HG03432 (cell line): Measurements from ENCODE around the gene DZIP1L.
"Not testable (repeated sequence)": the region's sequence is repeated elsewhere in the genome, so short reads cannot be mapped to it uniquely, and the experiment has no call there.

Source experiments
- ATAC-seq: cut with Tn5 transposase; IDR thresholded peaks from one replicate; pipeline ENCODE4 v1.9.1; 2021; ENCODE audit warnings: mild to moderate bottlenecking, moderate library complexity; ENCODE audit not compliant: unreplicated experiment

DZIP1L gene

DNA sequence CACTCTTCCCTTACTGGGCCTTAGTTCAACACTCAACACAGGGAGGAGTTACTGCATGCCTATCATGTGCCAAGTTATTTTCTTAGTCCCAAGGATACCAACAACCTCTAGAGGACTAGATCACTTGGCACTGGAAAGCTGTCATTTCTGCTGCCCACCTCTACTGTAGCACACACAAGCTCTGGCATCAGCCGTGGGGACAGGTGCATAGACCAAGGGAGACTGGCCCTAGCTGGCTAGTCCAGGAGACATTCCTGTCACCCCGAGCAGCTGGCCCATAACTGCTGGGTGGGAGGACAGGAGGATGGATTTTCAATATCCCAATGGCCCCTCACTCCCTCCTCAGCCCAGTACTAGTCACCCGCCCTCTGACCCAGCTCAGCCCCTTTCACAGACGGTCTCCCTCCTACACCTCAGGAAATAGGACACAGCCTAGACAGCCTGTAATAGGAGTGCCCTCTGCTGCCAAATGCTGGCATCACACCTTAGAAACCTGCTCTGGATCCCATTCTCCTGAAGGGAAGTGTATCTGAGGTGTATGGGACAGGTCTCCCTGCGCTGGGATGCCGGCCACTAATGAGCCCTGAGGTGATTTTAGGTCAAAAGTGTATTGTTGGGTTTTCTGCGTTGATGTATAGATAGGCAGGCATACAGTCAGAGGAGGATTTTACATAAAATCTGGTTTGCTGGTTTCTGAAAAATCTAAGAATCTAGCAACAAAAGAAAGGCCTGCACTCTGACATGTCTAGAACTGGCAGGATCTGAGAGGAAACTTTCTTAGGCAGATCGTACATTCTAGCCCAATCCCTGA lies 3.4 kb upstream of the DZIP1L start:
- peak; percentile 73 for ATAC-seq

DNA sequence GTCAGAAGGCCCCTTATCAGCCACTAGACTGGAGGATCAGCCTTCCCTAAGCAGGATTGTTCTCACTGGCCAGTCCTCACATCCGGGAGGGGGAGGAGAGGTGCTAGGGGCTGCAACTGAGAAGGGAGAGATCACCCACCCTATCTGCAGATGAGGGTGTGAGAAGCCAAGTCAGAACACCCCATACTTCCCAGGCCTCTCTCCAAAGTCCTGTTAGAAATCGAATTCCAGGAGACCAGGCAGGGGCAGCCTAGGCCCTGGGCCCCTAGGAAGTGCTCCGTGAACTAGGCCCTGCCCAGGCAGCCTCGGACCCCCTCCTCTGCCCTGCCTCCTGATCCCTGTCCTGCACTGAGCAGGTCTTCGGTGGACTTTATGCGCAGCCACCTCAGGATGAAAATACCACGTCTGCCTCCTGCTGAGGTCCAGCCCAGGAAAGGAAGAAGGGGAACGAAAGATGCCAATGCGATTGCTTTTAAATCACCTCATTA lies 933 bp downstream of the DZIP1L start:
- ATAC-seq, result no peak

DNA sequence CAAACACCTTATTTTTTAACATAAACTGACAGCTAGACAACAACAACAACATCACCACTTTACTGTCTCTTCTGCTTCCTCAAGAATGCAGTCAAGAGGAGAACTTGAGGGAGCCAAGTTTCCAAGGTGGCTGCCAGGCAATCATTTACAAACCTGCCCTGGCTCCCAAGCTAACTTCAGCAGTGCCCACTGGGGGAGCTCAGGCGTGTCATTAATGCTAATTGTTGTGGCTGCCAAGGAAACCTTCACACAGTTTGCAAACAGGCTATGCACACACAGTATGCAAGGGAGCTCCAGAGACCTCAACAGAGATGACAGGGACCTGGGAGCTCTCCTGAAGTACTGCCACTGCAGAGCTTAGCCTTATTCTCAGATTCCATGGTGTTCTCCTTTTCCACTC lies 2.1 kb downstream of the DZIP1L start:
- no peak for ATAC-seq

DNA sequence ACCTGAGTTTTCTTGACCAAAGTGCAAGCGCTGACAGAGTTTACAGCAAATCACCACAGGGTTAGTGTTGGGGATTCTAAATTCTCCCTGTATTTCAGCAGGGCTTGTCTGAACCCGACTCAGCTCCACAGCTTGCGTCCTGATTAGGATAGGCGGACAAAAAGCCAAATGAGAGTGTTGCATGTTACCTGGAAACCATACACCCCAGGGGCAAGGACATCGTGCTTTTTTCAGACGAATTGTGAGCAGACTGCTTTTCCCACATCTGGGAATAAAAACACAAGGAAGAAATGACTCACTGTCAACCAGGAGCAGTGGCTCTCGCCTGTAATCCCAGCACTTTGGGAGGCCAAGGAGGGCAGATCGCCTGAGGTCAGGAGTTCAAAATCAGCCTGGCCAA lies 3.0 kb downstream of the DZIP1L start:
- no peak for ATAC-seq

GRCh38 chr3:138105598-138105997 lies 9.8 kb downstream of the DZIP1L start:
- no peak for ATAC-seq

- no peak for ATAC-seq
Measured at GRCh38 chr3:138103466-138103865, 11.9 kb downstream of the DZIP1L start.

GRCh38 chr3:138101351-138101940 lies 14.0 kb downstream of the DZIP1L start:
- ATAC-seq, result not testable (repeated sequence)

- no peak for ATAC-seq
Measured at GRCh38 chr3:138099417-138099816, 16.0 kb downstream of the DZIP1L start.

DNA sequence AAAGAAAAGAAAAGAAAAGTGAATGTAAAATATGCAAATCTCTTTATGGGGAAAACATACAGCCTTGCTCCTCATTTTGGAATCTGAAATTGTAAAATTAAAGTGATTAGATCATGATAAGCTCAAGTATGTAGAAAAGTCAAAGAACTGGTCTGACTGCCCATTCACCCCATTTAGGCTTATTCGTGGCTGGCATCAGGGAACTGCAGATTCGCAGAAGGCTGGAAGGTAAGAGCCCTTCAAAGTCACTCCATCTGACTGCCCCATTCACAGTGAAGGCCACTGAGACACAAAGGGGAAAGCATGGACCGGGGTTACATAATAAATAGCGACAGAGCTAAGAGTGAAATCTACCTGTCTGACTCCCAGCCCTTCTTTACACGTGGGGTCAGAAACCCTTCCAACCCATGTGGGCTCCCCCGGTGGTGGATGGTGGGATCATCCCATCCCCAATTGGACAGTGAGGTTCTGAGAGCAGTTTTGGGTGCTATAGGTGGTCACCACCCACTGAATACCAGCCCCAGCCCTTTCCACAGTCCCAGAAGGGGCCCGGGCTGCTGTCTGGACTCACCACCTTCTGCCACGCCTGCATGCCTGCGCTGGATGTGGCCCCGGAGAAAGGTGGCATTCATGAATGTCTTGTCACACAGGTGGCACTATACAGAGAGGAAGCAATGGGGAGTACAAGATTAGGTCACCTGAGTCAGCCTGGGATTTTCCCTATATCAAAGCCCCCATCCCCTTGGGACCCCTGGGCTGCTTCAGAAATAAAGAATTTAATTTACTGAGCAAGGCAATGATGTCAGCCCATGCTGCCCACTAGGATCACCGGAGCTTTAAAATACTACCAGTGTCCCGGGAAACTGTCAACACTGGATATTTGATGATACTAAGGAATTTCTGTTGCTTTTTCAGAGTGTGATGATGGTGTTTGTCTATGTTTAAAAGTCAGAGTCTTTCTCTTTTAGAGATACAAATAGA lies 17.9 kb downstream of the DZIP1L start:
- ATAC-seq, result peak; percentile 57

DNA sequence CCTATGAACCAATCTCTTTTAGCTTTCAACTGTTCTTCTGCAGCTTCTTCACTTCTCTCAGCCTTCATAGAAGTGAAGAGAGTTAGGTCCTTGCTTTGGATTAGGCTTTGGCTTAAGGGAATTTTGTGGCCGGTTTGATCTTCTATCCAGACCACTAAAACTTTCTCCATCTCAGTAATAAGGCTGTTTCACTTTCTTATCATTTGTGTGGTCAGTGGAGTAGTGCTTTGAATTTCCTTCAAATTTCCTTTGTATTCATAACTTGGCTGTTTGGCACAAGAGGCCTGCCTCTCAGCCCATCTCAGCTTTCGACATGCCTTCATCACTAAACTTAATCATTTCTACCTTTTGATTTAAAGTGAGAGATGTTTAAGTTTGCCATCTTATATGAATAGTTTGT lies 21.7 kb downstream of the DZIP1L start:
- no peak for ATAC-seq

DNA sequence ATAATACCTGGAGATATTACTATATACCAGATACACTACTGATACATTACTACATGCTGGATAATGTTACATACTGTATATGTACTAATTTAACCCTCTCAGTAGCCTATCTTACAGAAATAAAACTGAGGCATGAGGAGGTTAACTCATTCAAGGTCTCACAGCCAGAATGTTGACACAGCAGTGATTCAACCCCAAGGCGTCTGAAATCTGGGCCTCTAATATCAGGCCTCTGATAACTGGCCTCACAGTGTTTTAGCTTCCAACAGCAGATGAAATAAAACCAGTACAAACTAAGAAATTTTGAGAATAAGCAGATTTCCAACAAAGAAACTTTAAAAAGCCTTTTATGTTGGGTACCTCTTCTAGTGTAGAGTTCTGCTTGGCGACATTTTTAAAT lies 23.4 kb downstream of the DZIP1L start:
- ATAC-seq, result no peak

DNA sequence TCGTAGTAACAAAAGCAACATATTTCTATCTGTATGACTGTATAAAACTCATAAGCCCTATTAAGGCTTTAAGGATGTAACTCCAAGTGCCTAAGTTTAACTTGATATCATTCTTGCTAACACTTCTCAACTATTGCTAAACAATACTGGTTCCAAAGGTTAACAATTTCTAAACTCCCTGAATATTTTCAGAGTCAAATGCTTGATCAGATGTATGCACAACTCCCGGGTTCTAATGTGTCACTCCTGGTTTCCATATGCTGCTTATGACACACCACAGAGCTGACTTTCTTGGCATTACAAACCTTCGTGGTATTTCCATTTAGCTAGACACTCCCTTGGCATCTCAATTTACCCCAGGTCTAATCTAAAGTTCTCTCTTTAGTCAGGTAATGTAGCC lies 26.3 kb downstream of the DZIP1L start:
- ATAC-seq, result no peak

DNA sequence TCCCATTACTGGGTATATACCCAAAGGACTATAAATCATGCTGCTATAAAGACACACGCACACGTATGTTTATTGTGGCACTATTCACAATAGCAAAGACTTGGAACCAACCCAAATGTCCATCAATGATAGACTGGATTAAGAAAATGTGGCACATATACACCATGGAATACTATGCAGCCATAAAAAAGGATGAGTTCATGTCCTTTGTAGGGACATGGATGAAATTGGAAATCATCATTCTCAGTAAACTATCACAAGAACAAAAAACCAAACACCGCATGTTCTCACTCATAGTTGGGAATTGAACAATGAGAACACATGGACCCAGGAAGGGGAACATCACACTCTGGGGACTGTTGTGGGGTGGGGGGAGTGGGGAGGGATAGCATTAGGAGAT lies 29.7 kb downstream of the DZIP1L start:
- not testable (repeated sequence) for ATAC-seq

DNA sequence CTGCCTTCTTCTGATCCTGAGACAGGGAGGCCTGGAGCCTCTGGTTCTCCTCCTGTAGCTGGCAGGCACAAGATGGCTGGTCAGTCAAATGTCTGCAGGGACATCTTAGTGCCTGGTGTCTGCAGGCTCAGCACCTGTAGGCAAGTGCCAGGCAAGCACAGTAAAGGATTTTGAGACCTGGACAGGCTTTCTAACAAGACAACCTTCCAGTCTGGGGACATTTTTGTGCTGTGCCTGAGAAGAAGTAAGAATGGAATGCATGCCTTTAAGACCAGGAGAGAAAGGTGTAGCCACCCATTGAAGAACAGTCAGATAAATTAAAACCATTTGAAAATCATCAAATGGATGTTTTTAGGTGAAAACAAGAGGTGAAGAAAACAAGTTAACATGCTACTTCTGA lies 31.2 kb downstream of the DZIP1L start:
- no peak for ATAC-seq

GRCh38 chr3:138082992-138083386 lies 32.4 kb downstream of the DZIP1L start:
- ATAC-seq, result no peak

- no peak for ATAC-seq
Measured at GRCh38 chr3:138082085-138082991, 33.1 kb downstream of the DZIP1L start.

DNA sequence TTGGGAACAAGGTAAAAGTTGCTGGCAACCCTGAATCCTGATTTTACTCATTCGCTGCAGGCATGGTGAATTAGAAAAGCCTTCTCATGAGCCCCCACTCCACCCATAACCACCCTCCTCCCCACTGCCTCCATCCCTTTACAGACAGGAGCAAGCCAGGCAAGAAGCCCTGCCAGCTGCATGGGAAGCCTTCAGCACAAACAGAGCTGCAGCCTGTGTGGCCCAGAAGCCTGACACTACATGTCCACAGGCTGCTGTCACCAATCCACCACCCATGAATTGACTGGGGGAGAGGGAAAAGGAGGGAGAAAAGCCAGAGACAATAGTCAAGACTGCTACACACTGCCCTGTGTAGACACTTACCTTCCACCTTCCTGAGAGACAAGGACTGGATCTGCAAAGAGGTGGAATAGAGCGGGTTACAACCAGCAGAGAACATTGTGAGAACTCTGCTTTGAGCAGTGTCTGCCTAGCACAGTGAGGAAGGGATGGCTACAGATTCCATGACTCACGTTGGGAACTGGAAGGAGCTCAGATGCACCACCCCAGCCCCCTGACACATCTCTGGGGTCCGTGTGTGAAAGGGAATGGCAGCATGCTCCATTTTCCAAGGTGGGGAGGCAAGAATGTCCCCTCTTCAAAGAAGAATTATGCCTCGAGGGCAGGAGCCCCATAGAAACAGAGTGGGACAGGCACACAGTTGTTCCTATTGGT lies 33.9 kb downstream of the DZIP1L start:
- ATAC-seq, result no peak

DNA sequence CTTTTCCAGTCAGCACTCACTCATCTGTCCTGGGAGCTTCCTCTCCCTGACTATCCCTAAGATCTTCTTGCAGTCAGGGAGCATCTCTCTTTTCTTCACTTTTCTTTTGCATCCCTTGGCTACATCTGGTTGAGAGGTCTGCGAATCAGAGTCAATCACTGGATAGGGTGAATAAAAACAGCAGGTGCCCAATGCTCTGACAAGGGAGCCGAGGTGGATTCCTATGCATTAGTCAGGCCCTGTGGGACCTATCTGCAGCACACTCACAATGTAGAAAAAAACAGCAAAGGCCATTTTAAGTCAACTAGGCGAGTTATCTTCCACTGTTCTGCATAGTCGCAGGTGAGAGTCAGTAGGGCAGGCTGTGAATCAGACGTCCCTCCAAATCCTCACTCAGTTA lies 35.5 kb downstream of the DZIP1L start:
- no peak for ATAC-seq

DNA sequence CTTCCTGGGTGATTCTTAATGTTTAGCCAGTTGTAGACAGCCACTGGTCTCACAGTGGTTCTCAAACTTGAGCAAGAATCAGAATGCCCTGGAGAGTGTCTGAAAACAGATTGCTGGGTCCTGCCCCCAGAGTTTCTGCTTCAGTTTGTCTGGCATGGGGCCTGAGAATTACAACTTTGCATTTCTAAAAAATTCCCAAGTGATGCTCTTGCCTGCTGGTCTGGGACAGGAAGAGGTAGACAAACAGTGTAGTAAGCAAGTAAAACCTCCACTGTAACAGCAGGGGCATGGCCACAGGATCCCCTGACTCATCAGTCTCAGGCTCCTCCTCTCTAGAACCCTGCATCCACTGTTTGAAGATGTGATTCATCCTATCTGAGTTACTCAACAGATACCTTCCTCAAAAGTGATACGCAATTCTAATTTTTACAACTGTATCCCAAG lies 36.5 kb downstream of the DZIP1L start:
- no peak for ATAC-seq

- no peak for ATAC-seq
Measured at GRCh38 chr3:138078096-138078495, 37.3 kb downstream of the DZIP1L start.
